ENCODE results near the gene CAPS2. TPM values are rescaled to one million over a fixed set of nuclear protein-coding genes. Genes with fewer than 3 reads are reported as not detected.
"Not testable (repeated sequence)": the region's sequence is repeated elsewhere in the genome, so short reads cannot be mapped to it uniquely, and the experiment has no call there.

The CAPS2 gene
- total RNA-seq, 2 donors from 2014 or later: 18.7 to 23.0 TPM

DNA sequence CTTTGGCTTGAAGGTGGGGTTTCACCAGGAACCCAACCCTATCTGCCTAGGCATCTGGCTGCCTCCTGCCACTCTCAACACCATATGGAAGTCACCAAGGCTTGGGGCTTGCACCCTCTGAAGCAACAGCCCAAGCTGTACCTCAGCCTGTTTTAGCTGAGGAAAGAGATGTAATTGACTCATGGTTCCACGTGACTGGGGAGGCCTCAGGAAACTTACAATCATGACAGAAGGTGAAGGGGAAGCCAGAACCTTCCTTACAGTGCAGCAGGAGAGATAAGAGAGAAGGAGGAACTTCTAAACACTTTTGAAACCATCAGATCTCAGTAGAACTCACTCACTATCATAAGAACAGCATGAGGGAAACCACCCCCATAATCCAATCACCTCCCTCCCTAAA is 31.3 kb upstream of the CAPS2 start:
- TF ChIP-seq CTCF (IDR thresholded peaks at IDR 0.05): no peak
- Histone ChIP-seq H3K36me3 (no peaks in the 10 kb centered on the region), H3K27me3 (replicated peaks; ENCODE audit: insufficient read depth) (no peaks in the 10 kb centered on the region), H3K4me3 (no peak overlapping the region), H3K9me3 (no peaks in the 10 kb centered on the region), H3K4me1 (ENCODE audit: control insufficient read depth in 1 of 2, low read depth in 2 of 2) (peaks cover 4 to 10% of the 10 kb centered on the region in 2 donors), H3K27ac (no peak overlapping the region)
- no peak for DNase-seq (ENCODE audit: low spot score)
- ATAC-seq (ENCODE audit: insufficient number of reproducible peaks, low FRiP score, low read depth): no peak

DNA sequence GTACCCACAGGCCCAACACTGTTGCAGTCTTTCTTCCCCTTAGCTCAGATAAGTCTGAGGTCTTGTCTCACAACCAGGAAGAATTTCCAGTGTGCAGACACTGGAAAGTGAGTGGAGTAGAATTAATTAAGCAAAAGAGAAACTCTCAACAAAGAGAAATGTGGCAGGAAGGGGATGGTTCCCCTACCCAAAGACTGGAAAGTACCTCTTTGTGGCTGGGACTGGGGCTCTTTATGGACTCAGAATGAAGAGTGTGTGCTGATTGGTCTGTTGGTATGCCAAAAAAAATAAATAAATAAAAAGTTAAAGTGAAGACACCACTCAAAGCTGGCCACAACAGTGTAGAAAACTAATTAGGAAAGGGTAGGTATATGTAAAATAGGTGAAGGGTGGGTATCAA is 30.8 kb upstream of the CAPS2 start:
- ATAC-seq (ENCODE audit: insufficient number of reproducible peaks, low FRiP score, low read depth) (no peak), DNase-seq (ENCODE audit: low spot score) (no peak)
- no peaks in the 10 kb centered on the region for H3K36me3 ChIP-seq
- H3K27me3 ChIP-seq (replicated peaks; ENCODE audit: insufficient read depth): no peaks in the 10 kb centered on the region
- no peak overlapping the region for H3K27ac ChIP-seq
- no peak overlapping the region for H3K4me3 ChIP-seq
- TF ChIP-seq CTCF (IDR thresholded peaks at IDR 0.05): no peak
- H3K4me1 ChIP-seq (ENCODE audit: control insufficient read depth in 1 of 2, low read depth in 2 of 2): peaks cover 3 to 6% of the 10 kb centered on the region in 2 donors
- H3K9me3 ChIP-seq: no peaks in the 10 kb centered on the region

- DNase-seq (ENCODE audit: low spot score) (no peak), ATAC-seq (ENCODE audit: insufficient number of reproducible peaks, low FRiP score, low read depth) (no peak)
- Histone ChIP-seq H3K27me3 (replicated peaks; ENCODE audit: insufficient read depth) (no peaks in the 10 kb centered on the region), H3K27ac (no peak overlapping the region), H3K4me3 (no peak overlapping the region), H3K4me1 (ENCODE audit: control insufficient read depth in 1 of 2, low read depth in 2 of 2) (peaks cover 0 to 3% of the 10 kb centered on the region in 2 donors), H3K36me3 (no peaks in the 10 kb centered on the region), H3K9me3 (peaks cover 17% of the 10 kb centered on the region)
- TF ChIP-seq CTCF (IDR thresholded peaks at IDR 0.05): no peak
These were observed 23.9 kb upstream of the CAPS2 start for GRCh38 chr12:75354011-75354410.

- DNase-seq (ENCODE audit: low spot score) (no peak), ATAC-seq (ENCODE audit: insufficient number of reproducible peaks, low FRiP score, low read depth) (no peak)
- Histone ChIP-seq H3K4me3 (no peak overlapping the region), H3K27me3 (replicated peaks; ENCODE audit: insufficient read depth) (no peaks in the 10 kb centered on the region), H3K4me1 (ENCODE audit: control insufficient read depth in 1 of 2, low read depth in 2 of 2) (no peaks in the 10 kb centered on the region), H3K27ac (no peak overlapping the region), H3K9me3 (peaks cover 17% of the 10 kb centered on the region), H3K36me3 (no peaks in the 10 kb centered on the region)
- TF ChIP-seq CTCF (IDR thresholded peaks at IDR 0.05): no peak
These were observed 20.3 kb upstream of the CAPS2 start for GRCh38 chr12:75350413-75350812.

DNA sequence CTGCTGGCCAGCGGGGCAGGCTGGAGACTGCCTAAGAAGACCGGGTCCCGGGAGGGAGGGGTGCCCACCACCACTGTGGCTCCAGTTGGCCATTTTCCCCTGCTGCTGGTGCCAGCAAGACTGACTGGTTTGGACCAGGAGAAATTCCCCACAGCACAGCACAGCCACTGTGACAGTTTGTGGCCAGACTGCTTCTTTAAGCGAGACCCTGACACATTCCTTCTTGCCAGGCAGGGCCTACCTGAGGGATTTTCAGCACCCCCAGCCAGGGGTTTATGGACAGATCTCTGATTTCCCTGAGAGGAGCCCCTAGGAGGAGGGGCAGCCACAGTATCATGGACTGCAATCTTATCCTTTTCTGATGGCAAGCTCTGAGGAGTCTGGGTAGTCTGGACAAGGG is 19.8 kb upstream of the CAPS2 start:
- DNase-seq (ENCODE audit: low spot score) (no peak), ATAC-seq (ENCODE audit: insufficient number of reproducible peaks, low FRiP score, low read depth) (no peak)
- H3K27me3 ChIP-seq (replicated peaks; ENCODE audit: insufficient read depth): no peaks in the 10 kb centered on the region
- H3K27ac ChIP-seq: no peak overlapping the region
- no peak for TF ChIP-seq CTCF (IDR thresholded peaks at IDR 0.05)
- H3K9me3 ChIP-seq: peaks cover 13% of the 10 kb centered on the region
- H3K36me3 ChIP-seq: no peaks in the 10 kb centered on the region
- H3K4me1 ChIP-seq (ENCODE audit: control insufficient read depth in 1 of 2, low read depth in 2 of 2): no peaks in the 10 kb centered on the region
- no peak overlapping the region for H3K4me3 ChIP-seq

DNA sequence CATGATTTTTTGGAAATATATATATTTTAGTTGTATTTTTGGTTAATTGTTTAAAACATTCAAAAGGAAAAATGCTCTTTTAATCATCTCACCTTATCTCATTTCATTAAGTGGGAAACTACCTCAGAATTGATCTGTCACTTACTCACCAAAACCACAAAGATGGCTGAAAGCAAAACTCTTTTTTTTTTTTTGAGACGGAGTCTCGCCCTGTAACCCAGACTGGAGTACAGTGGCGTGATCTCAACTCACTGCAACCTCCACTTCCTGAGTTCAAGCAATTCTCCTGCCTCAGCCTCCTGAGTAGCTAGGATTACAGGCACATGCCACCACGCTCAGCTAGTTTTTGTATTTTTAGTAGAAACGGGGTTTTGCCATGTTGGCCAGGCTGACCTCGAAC is 16.1 kb upstream of the CAPS2 start:
- DNase-seq (ENCODE audit: low spot score); H3K9me3 ChIP-seq; H3K36me3 ChIP-seq; ATAC-seq (ENCODE audit: insufficient number of reproducible peaks, low FRiP score, low read depth); H3K27ac ChIP-seq; H3K27me3 ChIP-seq (replicated peaks; ENCODE audit: insufficient read depth); H3K4me1 ChIP-seq (ENCODE audit: control insufficient read depth in 1 of 2, low read depth in 2 of 2); H3K4me3 ChIP-seq: not testable (repeated sequence)

All from thoracic aorta (tissue), 2 donors.